Ascending aorta (tissue), 2 donors: ENCODE measurements around the gene BICRA. TPM values are rescaled to one million over a fixed set of nuclear protein-coding genes. Genes with fewer than 3 reads are reported as not detected.

Experiments used
- DNase-seq, 2 donors: peaks; one replicate each; pipeline ENCODE4 v3.0.0-alpha.2; 2019; ENCODE audit warnings: low spot score in 2 of 2
- H3K27ac ChIP-seq, 2 donors: fragments of 200-600 bp; sonication (generic); one replicate each; pipeline ENCODE4 v1.5.1; 2016 to 2017; ENCODE audit warnings: mild to moderate bottlenecking in 1 of 2
- H3K27me3 ChIP-seq: fragments of 200-600 bp; sonication (generic); one replicate; pipeline ENCODE4 v1.5.1; 2017
- H3K36me3 ChIP-seq, 2 donors: fragments of 200-600 bp; sonication (generic); one replicate each; pipeline ENCODE4 v1.5.1; 2016
- H3K4me1 ChIP-seq, 2 donors: fragments of 200-600 bp; sonication (generic); one replicate each; pipeline ENCODE4 v1.5.1; 2016 to 2017; ENCODE audit warnings: mild to moderate bottlenecking in 1 of 2
- H3K4me3 ChIP-seq, 2 donors: fragments of 200-600 bp; sonication (generic); one replicate each; pipeline ENCODE4 v1.5.1; 2016 to 2017; ENCODE audit warnings: mild to moderate bottlenecking in 1 of 2
- H3K9me3 ChIP-seq, 2 donors: fragments of 200-600 bp; sonication (generic); one replicate each; pipeline ENCODE4 v1.5.1; 2016
- intact Hi-C: fragments of 100-400 bp; cut with DNase I; formaldehyde crosslinking; loops from one replicate; pipeline ENCODE4 v1.15.1; 2023
- total RNA-seq: library from RNA; depleted of rRNA; stranded (reverse); fragments of >200 nt; gene quantifications from one replicate; pipeline ENCODE4 v1.1.0, GENCODE V29; 2016
- TF ChIP-seq, protein P1 (sequence below), 3 experiments: fragments of 200-600 bp in 2 of 3; fragments of 450-650 bp in 1 of 3; sonication (generic) in 2 of 3; IDR thresholded peaks; one replicate each; pipeline ENCODE4 v1.5.1; 2016 to 2019; ENCODE audit warnings: antibody characterized with exemption in 3 of 3, mild to moderate bottlenecking in 1 of 3, moderate library complexity in 1 of 3

Gene BICRA
- total RNA-seq, 1 donor from 2014 or later = 19.7 TPM

DNA sequence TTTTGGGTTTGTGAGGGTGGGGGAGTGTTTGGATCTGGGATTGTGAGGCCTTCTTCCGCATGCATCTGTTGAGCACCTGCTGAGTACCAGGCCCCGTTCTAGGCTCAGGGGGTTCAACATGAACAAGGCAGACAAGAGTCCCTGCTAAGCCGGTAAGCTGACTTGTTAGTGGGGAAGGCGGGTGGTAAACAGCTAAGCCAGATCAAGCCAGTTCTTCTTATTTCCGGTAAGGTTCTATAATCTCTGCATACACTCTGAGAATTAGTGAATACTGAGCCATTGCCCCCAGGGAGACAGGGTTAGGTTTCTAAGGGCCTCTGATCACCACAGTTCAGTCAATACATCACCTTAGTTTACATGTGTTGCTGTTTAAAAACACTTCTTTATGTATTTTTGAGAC, 94.4 kb downstream of the BICRA start:
- Histone ChIP-seq H3K27me3 (no peaks in the 10 kb centered on the region), H3K9me3 (no peaks in the 10 kb centered on the region), H3K27ac (no peak overlapping the region), H3K4me3 (no peak overlapping the region), H3K4me1 (no peaks in the 10 kb centered on the region), H3K36me3 (peaks cover 43 to 44% of the 10 kb centered on the region in 2 donors)
- DNase-seq = no peak
- intact Hi-C loops = no loop called here
- TF ChIP-seq, protein P1, sequence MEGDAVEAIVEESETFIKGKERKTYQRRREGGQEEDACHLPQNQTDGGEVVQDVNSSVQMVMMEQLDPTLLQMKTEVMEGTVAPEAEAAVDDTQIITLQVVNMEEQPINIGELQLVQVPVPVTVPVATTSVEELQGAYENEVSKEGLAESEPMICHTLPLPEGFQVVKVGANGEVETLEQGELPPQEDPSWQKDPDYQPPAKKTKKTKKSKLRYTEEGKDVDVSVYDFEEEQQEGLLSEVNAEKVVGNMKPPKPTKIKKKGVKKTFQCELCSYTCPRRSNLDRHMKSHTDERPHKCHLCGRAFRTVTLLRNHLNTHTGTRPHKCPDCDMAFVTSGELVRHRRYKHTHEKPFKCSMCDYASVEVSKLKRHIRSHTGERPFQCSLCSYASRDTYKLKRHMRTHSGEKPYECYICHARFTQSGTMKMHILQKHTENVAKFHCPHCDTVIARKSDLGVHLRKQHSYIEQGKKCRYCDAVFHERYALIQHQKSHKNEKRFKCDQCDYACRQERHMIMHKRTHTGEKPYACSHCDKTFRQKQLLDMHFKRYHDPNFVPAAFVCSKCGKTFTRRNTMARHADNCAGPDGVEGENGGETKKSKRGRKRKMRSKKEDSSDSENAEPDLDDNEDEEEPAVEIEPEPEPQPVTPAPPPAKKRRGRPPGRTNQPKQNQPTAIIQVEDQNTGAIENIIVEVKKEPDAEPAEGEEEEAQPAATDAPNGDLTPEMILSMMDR (IDR thresholded peaks at IDR 0.05) = no peak

GRCh38 chr19:47704024-47704423, 95.1 kb downstream of the BICRA start:
- Histone ChIP-seq H3K36me3 (peaks cover 36 to 38% of the 10 kb centered on the region in 2 donors), H3K27ac (no peak overlapping the region), H3K4me3 (no peak overlapping the region), H3K4me1 (no peaks in the 10 kb centered on the region), H3K27me3 (no peaks in the 10 kb centered on the region), H3K9me3 (no peaks in the 10 kb centered on the region)
- intact Hi-C loops = no loop called here
- DNase-seq = no peak
- TF ChIP-seq, protein P1 (IDR thresholded peaks at IDR 0.05) = no peak

- intact Hi-C loops = no loop called here
- Histone ChIP-seq H3K27ac (no peak overlapping the region), H3K36me3 (peaks cover 30 to 31% of the 10 kb centered on the region in 2 donors), H3K9me3 (no peaks in the 10 kb centered on the region), H3K27me3 (no peaks in the 10 kb centered on the region), H3K4me3 (no peak overlapping the region), H3K4me1 (no peaks in the 10 kb centered on the region)
- TF ChIP-seq, protein P1 (IDR thresholded peaks at IDR 0.05) = no peak
- DNase-seq = no peak
Measured at GRCh38 chr19:47704656-47705055, 95.7 kb downstream of the BICRA start.

GRCh38 chr19:47707135-47707925, 98.4 kb downstream of the BICRA start:
- Histone ChIP-seq H3K27ac (no peak overlapping the region), H3K27me3 (no peaks in the 10 kb centered on the region), H3K4me1 (no peaks in the 10 kb centered on the region), H3K9me3 (no peaks in the 10 kb centered on the region), H3K4me3 (no peak overlapping the region), H3K36me3 (peaks cover 8 to 12% of the 10 kb centered on the region in 2 donors)
- TF ChIP-seq, protein P1 (IDR thresholded peaks at IDR 0.05) = peak; percentile 66 to 81 (median 79)
- DNase-seq = peak in 1 of 2 donors; percentile 86
- intact Hi-C loops = loop anchor here (1.0 kb wide), 1 partner anchor 271 kb away; no protein-coding TSS in a partner anchor

GRCh38 chr19:47711652-47712242, 102.8 kb downstream of the BICRA start:
- Histone ChIP-seq H3K27me3 (no peaks in the 10 kb centered on the region), H3K9me3 (no peaks in the 10 kb centered on the region), H3K36me3 (peaks cover 7 to 10% of the 10 kb centered on the region in 2 donors), H3K4me3 (no peak overlapping the region), H3K4me1 (peaks cover 2 to 26% of the 10 kb centered on the region in 2 donors), H3K27ac (no peak overlapping the region)
- DNase-seq = no peak
- TF ChIP-seq, protein P1 (IDR thresholded peaks at IDR 0.05) = no peak
- intact Hi-C loops = loop anchor here (2.0 kb wide), 1 partner anchor 77 kb away; no protein-coding TSS in a partner anchor
